H1 (cell line): Measurements from ENCODE around the gene GAD2. TPM values are rescaled to one million over a fixed set of nuclear protein-coding genes. Genes with fewer than 3 reads are reported as not detected.
A peak's percentile ranks its signal among the peaks of the same experiment; 100 is the strongest.

Experiments
- CTCF ChIA-PET: fragments of 300-600 bp; sonication (Branson Sonifier 250); formaldehyde crosslinking; loops from one replicate; lab custom pipeline; 2021; ENCODE audit not compliant: partially characterized antibody; lab: Charles Lee
- POLR2A ChIA-PET: fragments of 300-600 bp; sonication (Branson Sonifier 250); formaldehyde crosslinking; loops from one replicate; lab custom pipeline; 2021; ENCODE audit warnings: inconsistent platforms; ENCODE audit not compliant: partially characterized antibody; lab: Charles Lee
- DNase-seq, 2 experiments: peaks; one replicate each; pipeline versions ENCODE4 v3.0.0 to v3.0.0-alpha.2; 2010 to 2022; ENCODE audit warnings: low spot score in 2 of 2, low read depth in 1 of 2, mixed read lengths in 1 of 2
- FAIRE-seq: peaks from 2 replicates; lab custom pipeline; 2011; peaks lifted over from hg19 to GRCh38; lab: Jason Lieb, UNC
- H2AFZ ChIP-seq: 2 replicates; pipeline ENCODE4 v1.8.1; 2012; ENCODE audit warnings: low read length, inconsistent platforms
- H2AK5ac ChIP-seq: 2 replicates; pipeline ENCODE4 v1.6.1; 2013; ENCODE audit warnings: low read depth, low read length
- H2BK120ac ChIP-seq: replicated peaks from 2 replicates; pipeline ENCODE3; 2013; ENCODE audit warnings: low read depth, low read length, inconsistent platforms
- H2BK12ac ChIP-seq: 2 replicates; pipeline ENCODE4 v1.6.1; 2013; ENCODE audit warnings: low read depth, low read length
- H2BK15ac ChIP-seq: 2 replicates; pipeline ENCODE4 v1.6.1; 2013; ENCODE audit warnings: low read length
- H2BK20ac ChIP-seq: 2 replicates; pipeline ENCODE4 v1.6.1; 2013; ENCODE audit warnings: low read length
- H2BK5ac ChIP-seq: 2 replicates; pipeline ENCODE4 v1.6.1; 2013; ENCODE audit warnings: low read depth, low read length
- H3K14ac ChIP-seq: 2 replicates; pipeline ENCODE4 v1.6.1; 2013; ENCODE audit warnings: inconsistent platforms; ENCODE audit not compliant: insufficient read length
- H3K18ac ChIP-seq: 2 replicates; pipeline ENCODE4 v1.6.1; 2013; ENCODE audit warnings: low read length; ENCODE audit errors: extremely low read depth
- H3K23ac ChIP-seq: 2 replicates; pipeline ENCODE4 v1.6.1; 2013; ENCODE audit warnings: inconsistent platforms; ENCODE audit not compliant: insufficient read length
- H3K23me2 ChIP-seq: 2 replicates; pipeline ENCODE4 v1.6.1; 2013; ENCODE audit warnings: low read depth, low read length
- H3K27ac ChIP-seq: 2 replicates; pipeline ENCODE4 v1.6.1; 2011; ENCODE audit warnings: low read depth, low read length, inconsistent platforms
- H3K27me3 ChIP-seq, 4 experiments: replicated peaks in 1 of 4; 1 replicate in 1 of 4; 2 replicates in 3 of 4; pipeline versions ENCODE4 v1.6.1 to v1.8.1; 2011 to 2013; ENCODE audit warnings: low read length in 3 of 4, mild to moderate bottlenecking in 3 of 4, inconsistent platforms in 2 of 4, mixed read lengths in 2 of 4, moderate library complexity in 1 of 4; ENCODE audit not compliant: control insufficient read depth in 3 of 4, insufficient read depth in 3 of 4; ENCODE audit errors: extremely low read depth in 1 of 4
- H3K36me3 ChIP-seq, 4 experiments: 2 replicates each; pipeline versions ENCODE4 v1.6.1 to v1.8.1; 2011 to 2013; ENCODE audit warnings: mild to moderate bottlenecking in 4 of 4, low read length in 3 of 4, moderate library complexity in 2 of 4, control low read depth in 1 of 4, inconsistent platforms in 1 of 4; ENCODE audit not compliant: insufficient read depth in 4 of 4, control insufficient read depth in 2 of 4
- H3K4ac ChIP-seq: replicated peaks from 2 replicates; pipeline ENCODE3; 2013; ENCODE audit warnings: low read length, low read depth, mixed read lengths, inconsistent platforms; ENCODE audit not compliant: insufficient read length
- H3K4me1 ChIP-seq, 4 experiments: replicated peaks in 1 of 4; 1 replicate in 1 of 4; 2 replicates in 3 of 4; pipeline versions ENCODE4 v1.6.1 to v1.8.1; 2011 to 2013; ENCODE audit warnings: low read length in 3 of 4, inconsistent platforms in 2 of 4, mixed read lengths in 1 of 4; ENCODE audit not compliant: insufficient read depth in 4 of 4, control insufficient read depth in 3 of 4
- H3K4me2 ChIP-seq, 2 experiments: 2 replicates each; pipeline versions ENCODE4 v1.6.1 to v1.8.1; 2011 to 2013; ENCODE audit warnings: low read depth in 2 of 2, low read length in 2 of 2, control low read depth in 1 of 2, inconsistent platforms in 1 of 2, mild to moderate bottlenecking in 1 of 2; ENCODE audit not compliant: insufficient read depth in 1 of 2
- H3K4me3 ChIP-seq, 4 experiments: fragments of 200-600, 300-600 bp in 1 of 4; sonication (generic), shearing (Covaris generic), sonication (Bioruptor Twin) in 1 of 4; 2 replicates each; pipeline versions ENCODE4 v1.5.1 to v1.8.1; 2011 to 2016; ENCODE audit warnings: low read length in 4 of 4, low read depth in 3 of 4, control low read depth in 2 of 4, inconsistent platforms in 2 of 4, mild to moderate bottlenecking in 2 of 4, mixed read lengths in 1 of 4, moderate library complexity in 1 of 4; ENCODE audit not compliant: insufficient read depth in 2 of 4; ENCODE audit errors: extremely low read depth in 1 of 4
- H3K56ac ChIP-seq: replicated peaks from 2 replicates; pipeline ENCODE3; 2013; ENCODE audit warnings: low read depth, mild to moderate bottlenecking, mixed read lengths, low read length, inconsistent platforms; ENCODE audit not compliant: insufficient read length
- H3K79me1 ChIP-seq: 2 replicates; pipeline ENCODE4 v1.6.1; 2013; ENCODE audit warnings: low read depth, low read length, control low read depth
- H3K79me2 ChIP-seq, 2 experiments: 2 replicates each; pipeline versions ENCODE4 v1.6.1 to v1.8.1; 2012 to 2013; ENCODE audit warnings: low read length in 2 of 2, mild to moderate bottlenecking in 2 of 2, inconsistent platforms in 1 of 2; ENCODE audit not compliant: insufficient read depth in 2 of 2, control insufficient read depth in 1 of 2
- H3K9ac ChIP-seq, 4 experiments: replicated peaks in 1 of 4; 1 replicate in 1 of 4; 2 replicates in 3 of 4; pipeline versions ENCODE4 v1.6.1 to v1.8.1; 2011 to 2013; ENCODE audit warnings: low read depth in 3 of 4, low read length in 3 of 4, control low read depth in 2 of 4, mild to moderate bottlenecking in 2 of 4, moderate library complexity in 2 of 4, inconsistent platforms in 1 of 4; ENCODE audit errors: extremely low read depth in 1 of 4
- H3K9me3 ChIP-seq, 2 experiments: 2 replicates each; pipeline versions ENCODE4 v1.6.1 to v1.8.1; 2012 to 2013; ENCODE audit warnings: mild to moderate bottlenecking in 2 of 2, moderate library complexity in 2 of 2, control low read depth in 1 of 2, inconsistent platforms in 1 of 2, low read depth in 1 of 2, low read length in 1 of 2, mixed read lengths in 1 of 2; ENCODE audit not compliant: insufficient read depth in 2 of 2
- H4K20me1 ChIP-seq, 2 experiments: replicated peaks in 1 of 2; 2 replicates each; pipeline versions ENCODE3 to v1.8.1; 2011 to 2013; ENCODE audit warnings: inconsistent platforms in 2 of 2, low read length in 2 of 2, mild to moderate bottlenecking in 1 of 2; ENCODE audit not compliant: insufficient read depth in 2 of 2, control insufficient read depth in 1 of 2
- H4K5ac ChIP-seq: 2 replicates; pipeline ENCODE4 v1.6.1; 2013; ENCODE audit warnings: low read length, low read depth, mixed read lengths, inconsistent platforms; ENCODE audit not compliant: insufficient read length
- H4K8ac ChIP-seq: 2 replicates; pipeline ENCODE4 v1.8.0; 2013; ENCODE audit warnings: mild to moderate bottlenecking, moderate library complexity, low read length, inconsistent platforms; ENCODE audit not compliant: insufficient read depth; ENCODE audit errors: extremely low read depth
- H4K91ac ChIP-seq: replicated peaks from 2 replicates; pipeline ENCODE3; 2013; ENCODE audit warnings: low read length, mixed read lengths, inconsistent platforms; ENCODE audit not compliant: insufficient read length
- CREB1 ChIP-seq: IDR thresholded peaks from 2 replicates; pipeline ENCODE4 v1.6.1; 2012; ENCODE audit warnings: inconsistent platforms
- EP300 ChIP-seq, 2 experiments: IDR thresholded peaks; 1 replicate in 1 of 2; 2 replicates in 1 of 2; pipeline ENCODE4 v1.6.1; 2011 to 2012; ENCODE audit warnings: low read depth in 2 of 2, low read length in 2 of 2, mild to moderate bottlenecking in 2 of 2, borderline replicate concordance in 1 of 2, inconsistent platforms in 1 of 2, moderate library complexity in 1 of 2
- JUND ChIP-seq: IDR thresholded peaks from 2 replicates; pipeline ENCODE4 v1.6.1; 2011; ENCODE audit warnings: mild to moderate bottlenecking, improper control_type of control experiment, low read length
- RAD21 ChIP-seq, 2 experiments: IDR thresholded peaks in 1 of 2; conservative IDR thresholded peaks in 1 of 2; 2 replicates each; pipeline ENCODE4 v1.6.1; 2011; ENCODE audit warnings: low read depth in 2 of 2, low read length in 2 of 2, improper control_type of control experiment in 1 of 2, inconsistent platforms in 1 of 2, mild to moderate bottlenecking in 1 of 2, moderate library complexity in 1 of 2
- SRF ChIP-seq: IDR thresholded peaks from 2 replicates; pipeline ENCODE4 v1.6.1; 2011; ENCODE audit warnings: mild to moderate bottlenecking, low read depth, low read length, moderate library complexity
- WGBS, 2 experiments: shearing (Covaris generic) in 1 of 2; methylation state at CpG; one replicate each; pipeline versions ENCODE4 v1.1.6 to v1.1.7; 2013 to 2015; ENCODE audit warnings: low lambda C conversion rate in 2 of 2, mixed read lengths in 2 of 2, inconsistent platforms in 1 of 2, low coverage in 1 of 2, missing lambda C conversion rate in 1 of 2; ENCODE audit not compliant: insufficient replicate concordance in 2 of 2, insufficient coverage in 1 of 2, insufficient read length in 1 of 2; ENCODE audit errors: extremely low coverage in 1 of 2, missing lambda C conversion rate in 1 of 2; 5-methylcytosine and 5-hydroxymethylcytosine counted together
- polyA plus RNA-seq, 7 experiments: library from polyadenylated mRNA; depleted of rRNA in 3 of 7; stranded (reverse) in 5 of 7; unstranded in 2 of 7; fragments of >200 nt in 5 of 7; fragments of 200-250 nt in 2 of 7; gene quantifications; 1 replicate in 5 of 7; 2 replicates in 1 of 7; 4 replicates in 1 of 7; pipeline versions ENCODE4 v1.2.1 to v1.2.3, GENCODE V29; 2011 to 2013; ENCODE audit warnings: missing spikeins in 2 of 7, mixed read lengths in 2 of 7
- total RNA-seq: library from RNA; stranded (reverse); fragmentation: NEBNext Ultra II Directional; extraction: Animal tissue kit (Norgen Biotek cat#: 25700); gene quantifications from 2 replicates; pipeline ENCODE4 v1.2.1, GENCODE V29; 2021

Gene GAD2
- total and polyA plus RNA-seq, 2 of the 8 experiments (the other 6 are each of a cell fraction or from before 2014, with no cell fraction given), result 0.30 to 0.47 TPM

DNA sequence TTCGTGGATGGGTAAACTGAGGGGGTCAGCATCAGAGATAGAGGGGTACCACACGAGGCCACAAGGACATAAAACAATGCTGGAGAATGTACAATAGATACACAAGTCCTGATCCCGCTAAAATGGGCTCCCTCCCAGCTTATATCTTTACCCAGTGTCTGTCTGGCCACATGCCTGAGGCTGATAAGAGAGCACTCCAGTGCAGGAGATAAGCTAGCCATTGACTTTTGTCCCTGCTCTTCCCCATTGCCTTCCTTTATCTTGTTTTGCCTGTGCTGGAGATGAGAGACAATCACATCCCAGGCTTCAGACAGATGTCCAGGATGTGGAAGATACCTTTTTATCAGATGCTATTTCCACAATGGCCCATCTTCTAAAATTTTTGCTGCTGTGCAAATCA lies 6.0 kb downstream of the GAD2 start:
- Histone ChIP-seq H4K5ac (no peak overlapping the region), H2BK120ac (no peak overlapping the region), H3K9me3 (no peaks in the 10 kb centered on the region), H3K79me2 (no peaks in the 10 kb centered on the region), H3K23me2 (peaks cover 4% of the 10 kb centered on the region; the same call in 1 of the 2 replicates), H2BK5ac (no peak overlapping the region), H3K23ac (no peak overlapping the region), H3K36me3 (no peaks in the 10 kb centered on the region), H3K27me3 (peaks cover 22 to 37% (median 28%) of the 10 kb centered on the region in 4 experiments), H3K4me3 (no peak overlapping the region), H2AK5ac (no peak overlapping the region), H4K8ac (no peak overlapping the region), H2AFZ (no peak overlapping the region), H3K9ac (no peak overlapping the region), H3K56ac (no peak overlapping the region), H3K18ac (no peak overlapping the region), H2BK20ac (no peak overlapping the region), H3K4ac (no peak overlapping the region), H3K14ac (no peak overlapping the region), H4K20me1 (no peaks in the 10 kb centered on the region), H3K4me2 (no peak overlapping the region), H2BK12ac (peak overlapping the region; percentile 18; the same call in 1 of the 2 replicates), H3K4me1 (peaks cover 0 to 12% (median 3%) of the 10 kb centered on the region in 4 experiments; a peak in 5 of 7 replicates), H3K79me1 (no peaks in the 10 kb centered on the region; the same call in 1 of the 2 replicates), H4K91ac (no peak overlapping the region), H2BK15ac (no peak overlapping the region), H3K27ac (no peak overlapping the region)
- ChIA-PET POLR2A (no interaction called here), CTCF (interaction anchor here (0.6 kb wide), 1 partner anchor 465 kb away, joined by 6 read pairs; no protein-coding TSS in a partner anchor)
- 92% methylated on average over 3 of the region's 3 CpGs; no CpG with 5 or more reads in 1 of the 2 experiments for WGBS, 2 experiments
- DNase-seq (no peak), FAIRE-seq (no peak)
- TF ChIP-seq JUND (no peak), SRF (no peak), CREB1 (no peak), EP300 (IDR thresholded peaks at IDR 0.05; ENCODE audit: borderline replicate concordance in 1 of 2, low read depth in 2 of 2, low read length in 2 of 2) (no peak), RAD21 (IDR thresholded peaks at IDR 0.05 in 1 of 2, conservative IDR thresholded peaks at IDR 0.05 in 1 of 2; ENCODE audit: low read depth in 2 of 2, low read length in 2 of 2) (no peak)
